GM18868 (cell line): ENCODE measurements around the gene HOMER2.

Experiments used
- ATAC-seq: cut with Tn5 transposase; IDR thresholded peaks from one replicate; pipeline ENCODE4 v1.9.1; 2021; ENCODE audit warnings: mild to moderate bottlenecking, moderate library complexity; ENCODE audit not compliant: unreplicated experiment

The HOMER2 gene

GRCh38 chr15:82804575-82804949 lies 148.0 kb downstream of the HOMER2 start:
- no peak for ATAC-seq

DNA sequence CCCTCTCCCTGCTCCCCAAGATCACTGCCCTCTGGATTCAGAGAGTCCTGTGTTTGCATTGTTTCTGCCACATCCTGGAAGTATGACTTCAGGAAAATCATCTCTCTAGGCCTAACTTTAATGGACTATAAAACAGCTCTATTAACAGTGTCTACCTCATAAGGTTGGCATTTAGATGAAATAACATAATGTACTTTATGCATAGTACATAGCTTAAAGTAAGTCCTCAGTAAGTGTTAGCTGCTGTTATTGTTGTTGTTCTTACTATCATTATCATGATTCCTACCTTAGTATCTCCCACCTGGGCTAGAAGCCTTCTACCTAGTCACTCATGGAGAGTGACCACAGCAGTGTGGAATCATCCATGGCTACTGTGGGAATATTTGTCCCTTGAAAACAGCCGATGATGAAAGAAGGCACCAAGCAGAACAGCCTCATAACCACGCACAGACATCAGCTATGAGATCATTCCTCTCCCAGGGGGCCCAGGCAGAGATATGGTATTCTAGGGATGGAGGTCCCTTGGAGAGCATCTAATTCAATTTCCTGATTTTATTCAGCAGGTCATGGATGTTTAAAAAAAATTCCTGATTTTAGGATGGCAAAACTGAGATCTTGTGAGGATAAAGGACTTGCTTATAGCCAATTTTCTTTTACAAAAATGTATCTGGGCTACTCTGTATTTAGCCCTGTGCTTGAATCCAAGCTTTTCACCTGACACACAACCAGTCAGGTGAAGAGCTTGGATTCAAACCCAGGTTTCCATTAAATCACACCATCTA lies 148.5 kb downstream of the HOMER2 start:
- ATAC-seq = no peak

- peak; percentile 30 for ATAC-seq
Observed at GRCh38 chr15:82802497-82802896, 150.0 kb downstream of the HOMER2 start.

DNA sequence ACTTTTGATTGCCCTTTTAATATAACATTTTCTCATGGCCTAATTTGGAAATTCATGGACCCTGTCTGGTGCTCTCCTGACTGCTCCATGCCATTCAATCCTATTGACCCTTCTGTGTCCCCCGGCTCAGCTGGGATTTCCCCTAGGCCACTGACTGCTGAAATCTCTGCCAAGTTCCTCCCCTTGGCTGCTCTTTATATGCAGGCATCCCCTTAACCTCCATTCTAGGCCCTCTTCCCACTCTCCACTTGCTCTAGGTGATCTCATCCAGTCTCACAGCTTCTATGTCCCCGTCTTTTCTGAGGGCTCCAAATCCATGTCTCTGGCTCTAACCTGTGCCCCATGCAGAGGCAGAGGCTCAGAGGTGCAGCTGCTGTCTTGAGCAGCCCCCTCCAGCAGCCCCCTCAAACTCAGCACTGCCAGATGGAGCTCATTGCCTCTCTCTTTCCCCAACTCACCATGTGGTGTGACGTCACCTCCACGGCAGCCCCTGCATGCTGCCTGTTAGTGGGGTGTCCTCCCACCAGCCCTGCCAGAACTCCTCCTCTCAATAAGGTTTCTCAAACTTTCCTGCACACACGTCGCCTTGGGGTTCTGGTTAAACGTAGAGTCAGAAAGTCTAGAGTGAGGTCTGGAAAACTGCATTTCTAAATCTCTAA lies 153.2 kb downstream of the HOMER2 start:
- no peak for ATAC-seq
